HG03196 (cell line): Measurements from ENCODE around the gene GAPDHS.

Source experiments
- ATAC-seq: cut with Tn5 transposase; IDR thresholded peaks from one replicate; pipeline ENCODE4 v1.9.1; 2021; ENCODE audit not compliant: unreplicated experiment

Gene GAPDHS

DNA sequence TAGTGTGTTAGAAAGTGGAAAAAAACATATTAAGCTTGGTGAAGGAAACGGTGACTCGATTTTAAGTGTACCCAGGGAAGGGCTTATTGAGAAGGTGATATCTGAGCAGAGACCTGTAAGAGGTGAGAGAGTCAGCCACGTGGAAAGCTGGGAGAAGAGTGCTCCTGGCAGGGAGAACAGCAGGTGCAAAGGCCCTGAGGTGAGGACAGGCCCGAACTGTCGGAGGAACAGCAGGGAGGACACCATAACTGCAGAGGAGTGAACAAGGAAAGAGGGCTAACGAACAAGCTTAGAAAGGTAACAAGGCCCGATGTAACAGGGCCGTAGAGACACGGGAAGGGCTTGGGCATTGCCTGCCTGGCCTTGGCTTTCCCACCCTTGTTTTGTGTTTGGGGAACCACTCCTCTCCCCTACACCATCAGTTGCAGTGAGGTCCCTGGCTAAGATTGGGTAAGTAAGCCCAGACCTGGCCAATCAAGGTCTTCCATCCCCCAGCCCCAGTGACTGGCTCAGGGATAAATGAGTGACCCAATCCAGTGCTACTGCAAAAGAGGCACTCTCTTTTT is 22.9 kb downstream of the GAPDHS start:
- no peak for ATAC-seq

- no peak for ATAC-seq
Measured at GRCh38 chr19:35556846-35557538, 23.7 kb downstream of the GAPDHS start.

- no peak for ATAC-seq
Measured at GRCh38 chr19:35557539-35558399, 24.5 kb downstream of the GAPDHS start.

DNA sequence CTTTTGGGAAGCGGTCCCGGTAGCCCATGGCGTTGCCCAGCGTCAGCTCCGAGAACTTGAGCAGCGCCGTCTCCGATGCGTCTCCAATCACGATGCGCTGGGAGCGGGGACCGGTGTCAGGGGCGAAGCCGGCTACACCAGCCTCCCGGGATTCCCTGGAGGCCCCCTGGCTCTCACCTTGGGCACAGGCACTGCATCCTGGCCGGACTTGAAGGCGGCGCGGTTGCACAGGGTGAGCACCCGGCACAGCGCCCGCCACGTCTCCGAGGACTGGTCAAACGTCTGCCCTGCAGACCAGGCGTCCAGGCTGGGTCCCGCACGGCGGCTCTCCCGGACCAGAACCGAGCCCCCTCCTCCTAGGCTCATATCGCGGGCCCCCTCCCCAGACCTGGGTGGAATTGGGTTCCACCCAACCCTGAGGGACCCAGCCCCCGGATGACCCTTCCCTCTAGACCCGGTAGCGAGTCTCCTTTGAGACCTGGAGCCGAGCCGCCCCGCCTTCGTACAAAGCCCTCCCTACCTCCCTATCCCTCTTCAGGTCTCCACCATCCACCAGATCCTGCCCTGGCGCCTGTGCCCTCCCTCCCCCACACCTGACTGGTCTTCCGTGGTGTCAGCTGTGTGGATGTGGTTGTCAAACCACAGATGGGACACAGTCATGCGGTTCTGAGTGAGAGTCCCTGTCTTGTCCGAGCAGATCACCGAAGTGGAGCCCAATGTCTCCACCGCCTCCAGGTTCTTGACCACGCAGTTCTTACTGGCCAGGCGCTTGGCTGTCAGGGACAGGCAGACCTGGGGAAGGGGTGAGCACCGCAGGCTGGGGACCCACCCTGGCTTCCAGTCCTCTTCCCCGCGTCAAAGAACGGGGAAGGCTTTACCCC is 25.4 kb downstream of the GAPDHS start:
- no peak for ATAC-seq

- ATAC-seq = no peak
Measured at GRCh38 chr19:35559281-35559659, 26.0 kb downstream of the GAPDHS start.

DNA sequence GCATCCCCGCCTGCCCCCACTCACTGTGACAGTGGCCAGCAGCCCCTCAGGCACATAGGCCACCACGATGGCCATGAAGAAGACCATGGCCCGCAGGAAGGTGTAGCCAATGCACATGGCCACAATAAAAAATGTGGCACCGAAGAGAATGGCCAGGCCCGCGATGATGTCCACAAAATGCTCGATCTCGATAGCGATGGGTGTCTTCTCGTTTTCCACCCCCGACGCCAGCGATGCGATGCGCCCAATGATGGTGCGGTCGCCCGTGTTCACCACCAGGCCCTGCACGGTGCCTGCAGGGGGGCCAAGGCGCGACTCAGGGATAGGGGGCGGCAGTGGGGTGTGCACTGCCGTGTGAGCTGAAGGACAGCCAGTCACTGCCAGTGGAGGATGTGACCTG is 26.5 kb downstream of the GAPDHS start:
- no peak for ATAC-seq

DNA sequence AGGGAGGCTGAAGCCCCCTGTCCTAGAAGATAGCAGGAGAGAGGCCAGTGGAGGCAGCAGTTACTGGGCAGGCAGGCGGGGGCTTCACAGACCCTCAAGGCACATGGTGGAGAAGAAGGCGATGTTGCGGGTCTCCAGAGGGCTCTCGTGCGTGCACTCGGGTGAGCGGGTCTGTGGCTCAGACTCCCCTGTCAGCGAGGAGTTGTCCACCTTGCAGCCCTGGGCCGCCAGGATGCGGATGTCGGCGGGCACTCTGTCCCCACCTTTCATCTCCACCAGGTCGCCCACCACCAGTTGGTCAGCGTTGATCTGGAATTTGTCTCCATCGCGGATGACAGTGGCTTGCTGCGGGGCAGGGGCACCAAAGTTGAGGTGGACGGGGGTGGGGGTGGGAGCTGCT is 27.0 kb downstream of the GAPDHS start:
- ATAC-seq = no peak

DNA sequence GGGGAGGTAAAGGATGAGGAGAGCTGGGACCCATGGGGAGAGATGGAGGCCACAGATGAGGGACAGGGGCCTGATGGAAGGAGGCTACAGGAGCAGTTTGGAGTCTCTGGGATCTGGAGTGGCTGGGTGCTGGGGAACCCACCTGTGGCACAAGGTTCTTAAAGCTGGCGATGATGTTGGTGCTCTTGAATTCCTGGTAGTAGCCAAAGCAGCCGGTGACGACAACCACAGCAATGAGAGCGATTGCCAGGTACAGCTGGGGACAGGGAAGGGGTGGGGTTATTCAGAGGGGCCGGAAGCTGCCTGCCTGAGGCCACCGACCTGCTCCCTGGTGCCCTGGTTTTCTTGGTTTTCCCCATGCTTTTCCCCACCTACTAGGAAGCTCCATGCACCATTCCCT is 27.4 kb downstream of the GAPDHS start:
- ATAC-seq = no peak

GRCh38 chr19:35561436-35561835 is 28.2 kb downstream of the GAPDHS start:
- ATAC-seq = no peak

DNA sequence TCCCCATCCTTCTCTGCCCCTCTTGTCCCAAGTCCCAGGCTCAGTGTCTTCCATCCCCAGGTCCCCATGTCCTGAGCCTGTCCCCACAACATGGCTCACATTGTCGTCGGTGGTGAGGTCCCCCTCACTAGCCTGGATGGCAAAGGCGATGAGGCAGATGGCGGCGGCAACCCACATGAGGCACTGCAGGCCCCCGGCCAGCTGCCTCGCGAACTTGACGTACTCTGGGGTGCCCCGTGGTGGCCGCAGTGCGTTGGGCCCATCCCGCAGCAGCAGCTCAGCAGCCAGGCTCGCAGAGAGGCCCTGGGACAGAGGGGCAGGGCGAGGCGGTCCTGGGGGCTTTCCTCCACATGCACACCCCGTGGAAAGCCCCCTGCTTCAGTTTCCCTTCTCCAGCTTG is 29.1 kb downstream of the GAPDHS start:
- no peak for ATAC-seq

- no peak for ATAC-seq
Measured at GRCh38 chr19:35562776-35563175, 29.5 kb downstream of the GAPDHS start.

DNA sequence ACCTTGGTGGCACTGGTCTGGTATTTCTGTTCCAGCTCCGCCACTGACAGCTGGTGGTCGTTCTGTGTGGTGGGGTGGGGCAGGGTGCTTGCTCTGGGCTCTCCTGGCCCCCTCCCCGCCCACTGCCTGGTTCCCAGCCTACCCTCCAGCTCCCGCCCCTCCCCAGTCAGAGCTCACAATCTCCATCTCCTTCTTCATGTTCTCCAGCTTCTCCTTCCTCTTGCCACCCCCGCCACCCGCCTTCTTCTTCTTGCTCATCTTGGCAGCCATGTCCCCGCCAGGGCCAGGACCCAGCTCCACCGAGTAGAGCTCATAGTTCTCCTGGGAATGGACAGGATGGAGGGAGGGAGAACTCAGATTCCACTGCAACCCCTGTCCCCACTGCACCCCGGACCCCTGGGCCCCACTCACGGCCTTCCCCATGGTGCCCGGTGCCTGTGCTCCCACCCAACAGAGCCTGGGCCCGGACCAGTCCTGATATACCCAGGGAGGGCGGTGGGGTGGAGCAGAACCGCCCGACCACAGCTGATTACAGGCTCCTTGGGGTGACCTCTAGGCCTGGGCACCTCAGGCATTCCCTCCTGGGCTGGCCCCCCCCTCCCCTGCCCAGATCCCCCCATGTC is 30.1 kb downstream of the GAPDHS start, which contains the start of gene ATP4A:
Gene ATP4A, minus strand, starts transcription at position 452 of the 623 bp plus-strand sequence. Its CDS starts 29 bp downstream, at position 423.
- ATAC-seq = no peak

DNA sequence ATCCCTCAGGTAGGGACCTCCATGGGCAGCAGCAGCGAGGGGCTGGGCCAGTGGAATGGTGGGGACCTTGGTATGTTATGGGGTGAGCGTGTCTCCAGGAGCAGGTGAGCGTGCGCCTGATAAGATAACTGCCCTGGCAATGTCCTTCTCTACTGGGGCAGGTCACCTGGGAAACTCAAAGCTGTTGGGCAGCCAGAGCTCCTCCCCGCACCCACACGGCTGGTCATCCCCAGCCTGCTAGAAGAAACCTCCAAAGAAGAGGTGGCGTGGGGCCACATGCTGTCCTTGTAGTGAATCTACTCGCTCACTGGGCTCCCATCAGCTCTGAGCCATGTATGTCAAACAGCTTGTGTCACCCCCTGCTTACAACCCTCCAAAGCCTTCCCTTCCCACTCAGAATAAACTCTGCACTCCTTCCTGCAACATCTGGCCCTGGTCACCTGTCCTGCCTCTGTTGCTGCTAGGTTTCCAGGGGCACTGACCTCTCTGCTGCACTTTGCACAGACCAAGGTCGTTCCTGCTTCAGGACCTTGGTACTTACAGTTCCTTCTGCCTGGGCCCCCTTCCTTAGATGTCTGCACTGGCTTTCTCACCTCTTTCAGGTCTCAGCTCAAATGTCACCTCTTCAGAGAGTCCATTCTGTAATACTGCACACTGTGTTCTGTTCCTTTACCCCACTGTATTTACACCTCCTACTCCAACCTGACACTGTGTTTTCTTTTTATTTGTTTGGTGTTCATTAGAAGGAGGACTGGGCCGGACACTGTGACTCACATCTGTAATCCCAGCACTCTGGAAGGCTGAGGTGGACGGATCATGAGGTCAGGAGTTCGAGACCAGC is 32.0 kb downstream of the GAPDHS start:
- ATAC-seq = no peak

GRCh38 chr19:35566738-35567137 is 33.5 kb downstream of the GAPDHS start:
- no peak for ATAC-seq

- ATAC-seq = no peak
Measured at GRCh38 chr19:35569281-35569781, 36.1 kb downstream of the GAPDHS start.

GRCh38 chr19:35571406-35571965 is 38.2 kb downstream of the GAPDHS start:
- no peak for ATAC-seq

GRCh38 chr19:35577918-35578317 is 44.7 kb downstream of the GAPDHS start:
- no peak for ATAC-seq

- ATAC-seq = no peak
Measured at GRCh38 chr19:35578707-35579106, 45.5 kb downstream of the GAPDHS start.

DNA sequence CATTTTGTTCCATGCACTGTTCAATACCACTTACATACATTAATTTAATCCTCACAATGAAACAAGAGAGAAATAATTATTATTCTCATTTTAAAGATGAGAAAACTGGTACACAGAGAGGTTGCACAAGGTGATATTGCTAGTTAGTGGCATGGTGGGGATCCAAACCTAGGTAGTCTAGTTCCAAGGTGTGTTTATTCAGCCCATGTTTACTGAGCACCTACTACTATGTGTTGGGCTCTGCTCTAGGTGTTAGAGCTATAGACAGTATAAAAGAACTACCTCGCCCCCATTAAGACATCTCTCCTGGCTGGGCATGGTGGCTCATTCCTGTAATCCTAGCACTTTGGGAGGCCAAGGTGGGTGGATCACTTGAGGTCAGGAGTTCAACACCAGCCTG is 49.5 kb downstream of the GAPDHS start:
- ATAC-seq = no peak
